GM12878 (cell line): ENCODE results near the gene SLCO2A1. TPM values are rescaled to one million over a fixed set of nuclear protein-coding genes. Genes with fewer than 3 reads are reported as not detected.

Experiments
- ATAC-seq: fragments of 200-7000 bp; cut with Tn5 transposase; 3 replicates; pipeline ENCODE4 v1.9.1; 2020; ENCODE audit warnings: mild to moderate bottlenecking, moderate library complexity
- BruUV-seq: library from RNA; stranded (reverse); fragments of 400-500 nt; replicated peaks from 2 replicates; lab custom pipeline; 2021; lab: Mats Ljungman, UMichigan
- CTCF ChIA-PET: fragments of 300-600 bp; sonication (Branson Sonifier 250); formaldehyde crosslinking; extraction: SDS; loops from one replicate; lab custom pipeline; 2021; ENCODE audit warnings: inconsistent platforms; lab: Yijun Ruan, JAX
- POLR2A ChIA-PET: fragments of 350-600 bp; formaldehyde crosslinking; extraction: SDS; loops from one replicate; lab custom pipeline; 2021; ENCODE audit warnings: inconsistent platforms; lab: Charles Lee
- RAD21 ChIA-PET: fragments of 300-600 bp; sonication (Branson Sonifier 250); formaldehyde crosslinking; loops from one replicate; lab custom pipeline; 2023; ENCODE audit warnings: antibody characterized with exemption; ENCODE audit not compliant: unreplicated experiment; lab: Charles Lee
- SMC1A ChIA-PET: fragments of 300-600 bp; sonication (Branson Sonifier 250); formaldehyde crosslinking; loops from one replicate; lab custom pipeline; 2023; ENCODE audit not compliant: unreplicated experiment, uncharacterized antibody; lab: Charles Lee
- DNase-seq: peaks from one replicate; pipeline ENCODE4 v3.0.0-alpha.2; 2011; ENCODE audit warnings: low read depth, low spot score
- FAIRE-seq: peaks from 3 replicates; lab custom pipeline; 2011; peaks lifted over from hg19 to GRCh38; lab: Jason Lieb, UNC
- H2AFZ ChIP-seq: 2 replicates; pipeline ENCODE4 v1.6.0; 2011; ENCODE audit warnings: low read depth, low read length, control low read depth; ENCODE audit not compliant: control insufficient read depth
- H3K27ac ChIP-seq: 2 replicates; pipeline ENCODE4 v1.5.1; 2011; ENCODE audit warnings: control low read depth; ENCODE audit not compliant: control insufficient read depth, insufficient read depth
- H3K27me3 ChIP-seq, 2 experiments: replicated peaks in 1 of 2; 2 replicates each; pipeline versions ENCODE4 v1.6.0 to v1.6.1; 2011; ENCODE audit warnings: low read length in 1 of 2; ENCODE audit not compliant: control insufficient read depth in 2 of 2, insufficient read depth in 2 of 2
- H3K36me3 ChIP-seq, 2 experiments: 2 replicates each; pipeline ENCODE4 v1.5.1; 2011; ENCODE audit warnings: low read length in 1 of 2; ENCODE audit not compliant: control insufficient read depth in 2 of 2, insufficient read depth in 2 of 2
- H3K4me1 ChIP-seq: 2 replicates; pipeline ENCODE4 v1.6.1; 2011; ENCODE audit warnings: mild to moderate bottlenecking, low read length, moderate library complexity, mixed read lengths; ENCODE audit not compliant: control insufficient read depth, insufficient read depth
- H3K4me2 ChIP-seq: 2 replicates; pipeline ENCODE4 v1.6.0; 2011; ENCODE audit warnings: control low read depth; ENCODE audit not compliant: control insufficient read depth, insufficient read depth
- H3K4me3 ChIP-seq: fragments of 200-600 bp; sonication (generic); 2 replicates; pipeline ENCODE4 v1.5.1; 2016
- H3K79me2 ChIP-seq: 2 replicates; pipeline ENCODE4 v1.6.0; 2011; ENCODE audit warnings: low read length; ENCODE audit not compliant: control insufficient read depth, insufficient read depth
- H3K9ac ChIP-seq: 2 replicates; pipeline ENCODE4 v1.8.0; 2011; ENCODE audit warnings: low read length, control low read depth, mixed read lengths; ENCODE audit not compliant: control insufficient read depth, insufficient read depth
- H3K9me3 ChIP-seq: replicated peaks from 3 replicates; pipeline ENCODE4 v1.5.1; 2011; ENCODE audit warnings: mild to moderate bottlenecking, low read length; ENCODE audit not compliant: control insufficient read depth, insufficient read depth
- H4K20me1 ChIP-seq: 2 replicates; pipeline ENCODE4 v1.6.0; 2011; ENCODE audit not compliant: control insufficient read depth, insufficient read depth
- BCL11A ChIP-seq: IDR thresholded peaks from 2 replicates; pipeline ENCODE4 v1.6.1; 2011; ENCODE audit warnings: low read depth, low read length
- E2F4 ChIP-seq: IDR thresholded peaks from 2 replicates; pipeline ENCODE4 v1.6.1; 2012; ENCODE audit warnings: low read depth, low read length, improper control_type of control experiment
- ESRRA ChIP-seq: IDR thresholded peaks from 2 replicates; pipeline ENCODE4 v1.6.1; 2012; ENCODE audit warnings: mild to moderate bottlenecking, low read length, improper control_type of control experiment
- FOS ChIP-seq: IDR thresholded peaks from 3 replicates; pipeline ENCODE4 v1.6.1; 2011; ENCODE audit warnings: borderline replicate concordance; ENCODE audit not compliant: insufficient read length; ENCODE audit errors: extremely low read depth
- HDGF ChIP-seq: fragments of 450-650 bp; IDR thresholded peaks from 2 replicates; pipeline ENCODE4 v1.6.1; 2016; ENCODE audit warnings: antibody characterized with exemption
- IRF5 ChIP-seq: fragments of 450-650 bp; IDR thresholded peaks from 2 replicates; pipeline ENCODE4 v1.6.1; 2017; ENCODE audit warnings: borderline replicate concordance
- NR2C2 ChIP-seq: IDR thresholded peaks from 2 replicates; pipeline ENCODE4 v1.6.1; 2011; ENCODE audit warnings: borderline replicate concordance, low read depth; ENCODE audit not compliant: control insufficient read depth, insufficient read length
- PAX5 ChIP-seq: IDR thresholded peaks from 2 replicates; pipeline ENCODE4 v1.6.1; 2011; ENCODE audit warnings: low read depth, low read length, borderline replicate concordance
- TARDBP ChIP-seq: IDR thresholded peaks from 2 replicates; pipeline ENCODE4 v1.6.1; 2016; ENCODE audit warnings: borderline replicate concordance
- ZNF207 ChIP-seq: fragments of 450-650 bp; IDR thresholded peaks from 2 replicates; pipeline ENCODE4 v1.6.1; 2014; ENCODE audit warnings: antibody characterized with exemption, mild to moderate bottlenecking, borderline replicate concordance
- ZNF217 ChIP-seq: fragments of 450-650 bp; IDR thresholded peaks from 2 replicates; pipeline ENCODE4 v1.6.1; 2017; ENCODE audit warnings: antibody characterized with exemption, mild to moderate bottlenecking
- whole genome bisulfite sequencing: methylation state at CpG from one replicate; pipeline ENCODE4 v1.1.6; 2016; ENCODE audit warnings: low lambda C conversion rate; ENCODE audit not compliant: insufficient replicate concordance, insufficient coverage; ENCODE audit errors: missing lambda C conversion rate; 5-methylcytosine and 5-hydroxymethylcytosine counted together
- in situ Hi-C: fragments of 300-500 bp; cut with MboI; formaldehyde crosslinking; loops from 9 replicates; pipeline ENCODE4 v1.14.3; 2018; ENCODE audit warnings: mixed read lengths
- intact Hi-C: fragments of 100-400 bp; cut with micrococcal nuclease; formaldehyde crosslinking; loops from one replicate; pipeline ENCODE4 v1.14.2; 2022; ENCODE audit not compliant: unreplicated experiment
- polyA plus RNA-seq, 11 experiments: library from polyadenylated mRNA; depleted of rRNA in 4 of 11; unstranded in 6 of 11; stranded (reverse) in 5 of 11; fragments of >200 nt; fragmentation: Nextera tagmentation in 4 of 11; fragmentation: Illumina TruSeq in 1 of 11; extraction: Ambion mirVana in 4 of 11; extraction: Trizol in 1 of 11; gene quantifications; 1 replicate in 1 of 11; 2 replicates in 10 of 11; pipeline versions ENCODE4 v1.2.1 to v1.2.3, GENCODE V29; 2011 to 2016; ENCODE audit warnings: inconsistent platforms in 2 of 11, missing spikeins in 2 of 11, low read depth in 1 of 11
- total RNA-seq, 4 experiments: library from RNA; depleted of rRNA in 3 of 4; stranded (reverse); fragments of >200 nt in 3 of 4; fragmentation: Illumina TruSeq in 1 of 4; extraction: Trizol in 1 of 4; gene quantifications; 2 replicates each; pipeline versions ENCODE4 v1.2.1 to v1.2.3, GENCODE V29; 2013 to 2021

The SLCO2A1 gene
- total and polyA plus RNA-seq, 10 of the 15 experiments (the other 5 are each of a cell fraction or from before 2014, with no cell fraction given): 0.05 TPM; not detected in 9

- POLR2A ChIA-PET: no interaction called here
- in situ Hi-C loops: no loop called here
- 56% methylated on average over 8 of the region's 8 CpGs for WGBS
These were observed 6.1 kb upstream of the SLCO2A1 start for GRCh38 chr3:134035836-134036235.

More at GRCh38 chr3:134035836-134036235, 6.1 kb upstream of the SLCO2A1 start:
- no peak for DNase-seq
- no peaks in the 10 kb centered on the region for H3K9me3 ChIP-seq
- no peak overlapping the region for H2AFZ ChIP-seq
- no peaks in the 10 kb centered on the region for H3K36me3 ChIP-seq
- CTCF ChIA-PET: no interaction called here
- no TSS peak for BruUV-seq
- no peak for FAIRE-seq
- no peak overlapping the region for H3K9ac ChIP-seq
- H3K27me3 ChIP-seq: peaks cover 2 to 3% of the 10 kb centered on the region in 2 experiments; a peak in 2 of 4 replicates
- intact Hi-C loops: no loop called here
- H3K27ac ChIP-seq: no peak overlapping the region
- no peak overlapping the region for H3K4me3 ChIP-seq
- H3K4me1 ChIP-seq: no peaks in the 10 kb centered on the region
- no peak overlapping the region for H3K4me2 ChIP-seq
- H4K20me1 ChIP-seq: no peaks in the 10 kb centered on the region
- no peaks in the 10 kb centered on the region for H3K79me2 ChIP-seq
- SMC1A ChIA-PET: no interaction called here
- RAD21 ChIA-PET: no interaction called here
- ATAC-seq: no peak
- TF ChIP-seq FOS (no peak), TARDBP (no peak), ZNF217 (no peak), PAX5 (no peak), IRF5 (no peak), HDGF (no peak), NR2C2 (no peak), ESRRA (no peak), BCL11A (no peak), E2F4 (no peak), ZNF207 (no peak)
